ENCODE results near the gene EFCAB12. TPM values are rescaled to one million over a fixed set of nuclear protein-coding genes. Genes with fewer than 3 reads are reported as not detected.

The EFCAB12 gene
- total RNA-seq, 1 experiment from 2014 or later, result 0.54 TPM

GRCh38 chr3:129402616-129403015 is 25.8 kb downstream of the EFCAB12 start:
- no peak overlapping the region for H3K27ac ChIP-seq (ENCODE audit: low read length)
- no peak for TF ChIP-seq SIN3A (IDR thresholded peaks at IDR 0.05; ENCODE audit: borderline replicate concordance, insufficient read depth, low read depth, low read length)
- intact Hi-C loops (cut with micrococcal nuclease; ENCODE audit: unreplicated experiment), result no loop called here
- ChIA-PET CTCF (no interaction called here), POLR2A (no interaction called here)
- no TSS peak for BruUV-seq (replicated peaks)
- H3K4me3 ChIP-seq (ENCODE audit: low read depth in 2 of 2, low read length in 2 of 2), result no peak overlapping the region
- no peaks in the 10 kb centered on the region for H3K9me3 ChIP-seq (ENCODE audit: control insufficient read depth, insufficient read depth, low read depth, low read length)
- H3K36me3 ChIP-seq (ENCODE audit: control insufficient read depth, insufficient read depth, low read length), result peaks cover 3% of the 10 kb centered on the region; the same call in 1 of the 2 replicates
- in situ Hi-C loops (cut with HindIII; ENCODE audit: low pct_unique_long_range_greater_than_20kb, low sequenced_read_pairs), result no loop called here
- DNase-seq (ENCODE audit: low read depth, low spot score) (no peak), ATAC-seq (no peak)
- no peaks in the 10 kb centered on the region for H3K27me3 ChIP-seq (ENCODE audit: control insufficient read depth, insufficient read depth, low read length)
- peaks cover 8% of the 10 kb centered on the region for H3K4me1 ChIP-seq (ENCODE audit: control insufficient read depth, insufficient read depth, low read length)

- DNase-seq (ENCODE audit: low read depth, low spot score), result no peak
- no TSS peak for BruUV-seq (replicated peaks)
- ATAC-seq, result no peak
- Histone ChIP-seq H3K27ac (ENCODE audit: low read length) (no peak overlapping the region), H3K4me1 (ENCODE audit: control insufficient read depth, insufficient read depth, low read length) (peaks cover 10% of the 10 kb centered on the region), H3K27me3 (ENCODE audit: control insufficient read depth, insufficient read depth, low read length) (no peaks in the 10 kb centered on the region), H3K9me3 (ENCODE audit: control insufficient read depth, insufficient read depth, low read depth, low read length) (no peaks in the 10 kb centered on the region), H3K4me3 (ENCODE audit: low read depth in 2 of 2, low read length in 2 of 2) (no peak overlapping the region), H3K36me3 (ENCODE audit: control insufficient read depth, insufficient read depth, low read length) (peaks cover 3% of the 10 kb centered on the region; the same call in 1 of the 2 replicates)
- in situ Hi-C loops (cut with HindIII; ENCODE audit: low pct_unique_long_range_greater_than_20kb, low sequenced_read_pairs) (no loop called here), intact Hi-C loops (cut with micrococcal nuclease; ENCODE audit: unreplicated experiment) (no loop called here)
- TF ChIP-seq REST (IDR thresholded peaks at IDR 0.05; ENCODE audit: insufficient read depth in 1 of 2, low read depth in 2 of 2, low read length in 1 of 2) (no peak), POLR2AphosphoS5 (IDR thresholded peaks at IDR 0.05; ENCODE audit: low read depth, low read length) (no peak), TCF7L2 (IDR thresholded peaks at IDR 0.05; ENCODE audit: low read depth, low read length) (no peak), SIN3A (IDR thresholded peaks at IDR 0.05; ENCODE audit: borderline replicate concordance, insufficient read depth, low read depth, low read length) (no peak), CTCF (IDR thresholded peaks at IDR 0.05) (no peak)
- POLR2A ChIA-PET, result no interaction called here
- CTCF ChIA-PET, result interaction anchor here (1.7 kb wide), 1 partner anchor 19 kb away, joined by 5 read pairs; no protein-coding TSS in a partner anchor
Observed at GRCh38 chr3:129402210-129402609, 26.2 kb downstream of the EFCAB12 start.

GRCh38 chr3:129399895-129400357 is 28.5 kb downstream of the EFCAB12 start:
- no peaks in the 10 kb centered on the region for H3K27me3 ChIP-seq (ENCODE audit: control insufficient read depth, insufficient read depth, low read length)
- H3K27ac ChIP-seq (ENCODE audit: low read length), result peak overlapping the region; percentile 96
- H3K4me3 ChIP-seq (ENCODE audit: low read depth in 2 of 2, low read length in 2 of 2), result peak overlapping the region; percentile 72 to 93
- DNase-seq (ENCODE audit: low read depth, low spot score) (peak; percentile 53), ATAC-seq (peak; percentile 53)
- TSS peak; percentile 100 for BruUV-seq (replicated peaks)
- intact Hi-C loops (cut with micrococcal nuclease; ENCODE audit: unreplicated experiment) (no loop called here), in situ Hi-C loops (cut with HindIII; ENCODE audit: low pct_unique_long_range_greater_than_20kb, low sequenced_read_pairs) (no loop called here)
- H3K4me1 ChIP-seq (ENCODE audit: control insufficient read depth, insufficient read depth, low read length), result peaks cover 16% of the 10 kb centered on the region
- H3K9me3 ChIP-seq (ENCODE audit: control insufficient read depth, insufficient read depth, low read depth, low read length), result no peaks in the 10 kb centered on the region
- ChIA-PET POLR2A (interaction anchor here (0.6 to 1.2 kb wide), 9 partner anchors 13 to 1802 kb away, joined by 3 to 15 read pairs (median 5); partner anchors contain the start of gene MCM2), CTCF (interaction anchor here (0.6 to 0.8 kb wide), 4 partner anchors 89 to 430 kb away, joined by 4 to 20 read pairs (median 8); no protein-coding TSS in a partner anchor)
- 0 out of 2 replicates have a peak, but pooled peaks have one; percentile 72 for TF ChIP-seq SIN3A (IDR thresholded peaks at IDR 0.05; ENCODE audit: borderline replicate concordance, insufficient read depth, low read depth, low read length)
- TF ChIP-seq POLR2AphosphoS5 (IDR thresholded peaks at IDR 0.05; ENCODE audit: low read depth, low read length), result peak; percentile 90
- TF ChIP-seq CTCF (IDR thresholded peaks at IDR 0.05), result no peak
- H3K36me3 ChIP-seq (ENCODE audit: control insufficient read depth, insufficient read depth, low read length), result peaks cover 3% of the 10 kb centered on the region; the same call in 1 of the 2 replicates

Data from Panc1 (cell line).